ENCODE results near the gene KIAA0753. TPM values are rescaled to one million over a fixed set of nuclear protein-coding genes. Genes with fewer than 3 reads are reported as not detected.

The KIAA0753 gene
- total RNA-seq, 2 donors from 2014 or later, result 6.9 to 13.5 TPM

GRCh38 chr17:6545291-6545690 lies 95.2 kb downstream of the KIAA0753 start:
- H3K4me3 ChIP-seq, result no peak overlapping the region

GRCh38 chr17:6544011-6544370 lies 96.5 kb downstream of the KIAA0753 start:
- DNase-seq (no peak), ATAC-seq (no peak)
- intact Hi-C loops (cut with DNase I), result no loop called here
- no peaks in the 10 kb centered on the region for H3K36me3 ChIP-seq (replicated peaks in 1 of 2; ENCODE audit: insufficient read depth in 1 of 2, low read depth in 2 of 2)
- H3K4me1 ChIP-seq, result no peaks in the 10 kb centered on the region
- H3K4me3 ChIP-seq, result no peak overlapping the region
- H3K27ac ChIP-seq, result no peak overlapping the region
- H3K27me3 ChIP-seq, result no peaks in the 10 kb centered on the region
- 76 to 77% methylated on average over 3 to 4 of the region's 5 CpGs for WGBS, 2 donors
- H3K9me3 ChIP-seq, result no peaks in the 10 kb centered on the region
- no peak for TF ChIP-seq POLR2A (IDR thresholded peaks at IDR 0.05)
- TF ChIP-seq, protein P1, sequence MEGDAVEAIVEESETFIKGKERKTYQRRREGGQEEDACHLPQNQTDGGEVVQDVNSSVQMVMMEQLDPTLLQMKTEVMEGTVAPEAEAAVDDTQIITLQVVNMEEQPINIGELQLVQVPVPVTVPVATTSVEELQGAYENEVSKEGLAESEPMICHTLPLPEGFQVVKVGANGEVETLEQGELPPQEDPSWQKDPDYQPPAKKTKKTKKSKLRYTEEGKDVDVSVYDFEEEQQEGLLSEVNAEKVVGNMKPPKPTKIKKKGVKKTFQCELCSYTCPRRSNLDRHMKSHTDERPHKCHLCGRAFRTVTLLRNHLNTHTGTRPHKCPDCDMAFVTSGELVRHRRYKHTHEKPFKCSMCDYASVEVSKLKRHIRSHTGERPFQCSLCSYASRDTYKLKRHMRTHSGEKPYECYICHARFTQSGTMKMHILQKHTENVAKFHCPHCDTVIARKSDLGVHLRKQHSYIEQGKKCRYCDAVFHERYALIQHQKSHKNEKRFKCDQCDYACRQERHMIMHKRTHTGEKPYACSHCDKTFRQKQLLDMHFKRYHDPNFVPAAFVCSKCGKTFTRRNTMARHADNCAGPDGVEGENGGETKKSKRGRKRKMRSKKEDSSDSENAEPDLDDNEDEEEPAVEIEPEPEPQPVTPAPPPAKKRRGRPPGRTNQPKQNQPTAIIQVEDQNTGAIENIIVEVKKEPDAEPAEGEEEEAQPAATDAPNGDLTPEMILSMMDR (IDR thresholded peaks at IDR 0.05), result no peak

More at GRCh38 chr17:6545291-6545690, 95.2 kb downstream of the KIAA0753 start:
- DNase-seq (no peak), ATAC-seq (no peak)
- Histone ChIP-seq H3K9me3 (no peaks in the 10 kb centered on the region), H3K27me3 (no peaks in the 10 kb centered on the region), H3K4me1 (no peaks in the 10 kb centered on the region), H3K36me3 (replicated peaks in 1 of 2; ENCODE audit: insufficient read depth in 1 of 2, low read depth in 2 of 2) (no peaks in the 10 kb centered on the region), H3K27ac (no peak overlapping the region)
- 73 to 74% methylated on average over 8 of the region's 8 CpGs for WGBS, 2 donors
- TF ChIP-seq, protein P1 (IDR thresholded peaks at IDR 0.05), result no peak
- no peak for TF ChIP-seq POLR2A (IDR thresholded peaks at IDR 0.05)
- intact Hi-C loops (cut with DNase I), result no loop called here

GRCh38 chr17:6543079-6544010 lies 97.2 kb downstream of the KIAA0753 start:
- TF ChIP-seq, protein P1 (IDR thresholded peaks at IDR 0.05), result no peak
- no peak for TF ChIP-seq POLR2A (IDR thresholded peaks at IDR 0.05)
- DNase-seq (no peak), ATAC-seq (no peak)
- no peaks in the 10 kb centered on the region for H3K9me3 ChIP-seq
- no peak overlapping the region for H3K27ac ChIP-seq
- WGBS, 2 donors, result 83 to 84% methylated on average over 12 to 16 of the region's 16 CpGs
- H3K4me1 ChIP-seq, result no peaks in the 10 kb centered on the region
- H3K36me3 ChIP-seq (replicated peaks in 1 of 2; ENCODE audit: insufficient read depth in 1 of 2, low read depth in 2 of 2), result no peaks in the 10 kb centered on the region
- intact Hi-C loops (cut with DNase I), result no loop called here
- no peak overlapping the region for H3K4me3 ChIP-seq
- H3K27me3 ChIP-seq, result no peaks in the 10 kb centered on the region

- no peaks in the 10 kb centered on the region for H3K36me3 ChIP-seq (replicated peaks in 1 of 2; ENCODE audit: insufficient read depth in 1 of 2, low read depth in 2 of 2)
- ATAC-seq (no peak), DNase-seq (no peak)
- no peak overlapping the region for H3K4me3 ChIP-seq
- H3K27ac ChIP-seq, result no peak overlapping the region
- 92 to 94% methylated on average over 4 of the region's 4 CpGs for WGBS, 2 donors
- intact Hi-C loops (cut with DNase I), result no loop called here
- no peaks in the 10 kb centered on the region for H3K27me3 ChIP-seq
- no peaks in the 10 kb centered on the region for H3K9me3 ChIP-seq
- no peaks in the 10 kb centered on the region for H3K4me1 ChIP-seq
- no peak for TF ChIP-seq POLR2A (IDR thresholded peaks at IDR 0.05)
- TF ChIP-seq, protein P1 (IDR thresholded peaks at IDR 0.05), result no peak
Observed at GRCh38 chr17:6542577-6542976, 97.9 kb downstream of the KIAA0753 start.
